Measurements from ENCODE around the gene PRKCA. TPM values are rescaled to one million over a fixed set of nuclear protein-coding genes. Genes with fewer than 3 reads are reported as not detected.

PRKCA gene
- total and polyA plus RNA-seq, 2 donors (not counting 3 experiments of a cell fraction or from before 2014, with no cell fraction given), result 7.5 to 34.2 TPM

DNA sequence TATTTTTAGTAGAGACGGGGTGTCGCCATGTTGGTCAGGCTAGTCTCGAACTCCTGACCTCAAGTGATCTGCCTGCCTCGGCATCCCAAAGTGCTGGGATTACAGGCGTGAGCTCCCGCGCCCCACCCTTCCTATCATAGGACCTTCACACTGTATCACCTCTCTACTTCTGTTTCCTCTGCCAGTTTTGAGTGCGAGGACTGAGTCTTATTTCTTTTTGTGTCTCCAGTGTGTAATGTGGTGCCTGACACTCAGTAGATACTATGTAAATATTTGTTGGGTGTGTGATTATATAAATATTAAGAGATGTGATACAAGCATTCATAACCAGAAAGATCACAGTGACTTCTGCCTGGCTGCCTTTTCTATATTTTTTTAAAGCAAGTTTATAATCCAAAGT lies 10.5 kb downstream of the PRKCA start:
- intact Hi-C loops (cut with micrococcal nuclease) (no loop called here), dilution Hi-C loops (cut with MboI; ENCODE audit: extremely low pct_ligation_motif_present, low sequenced_read_pairs) (no loop called here)

More for the DNA sequence above, 10.5 kb downstream of the PRKCA start:
- Histone ChIP-seq H3K9me3 (replicated peaks; ENCODE audit: control insufficient read depth, insufficient read depth, low read length) (no peaks in the 10 kb centered on the region), H3K9ac (replicated peaks; ENCODE audit: extremely low read depth, insufficient read depth, low read length) (no peak overlapping the region), H4K20me1 (replicated peaks; ENCODE audit: control insufficient read depth, extremely low read depth, insufficient read depth, low read length) (no peaks in the 10 kb centered on the region), H3K9me1 (replicated peaks; ENCODE audit: control insufficient read depth, extremely low read depth, insufficient read depth, low read length) (no peaks in the 10 kb centered on the region), H3K4me3 (replicated peaks in 1 of 3; ENCODE audit: insufficient read depth in 1 of 3, low read depth in 1 of 3, low read length in 3 of 3) (no peak overlapping the region), H3K4me2 (ENCODE audit: insufficient read depth, low read length) (no peak overlapping the region), H3K79me2 (ENCODE audit: control insufficient read depth, insufficient read depth, low read length) (peaks cover 14% of the 10 kb centered on the region), H2AFZ (ENCODE audit: low read depth, low read length) (no peak overlapping the region), H3K36me3 (ENCODE audit: control insufficient read depth in 2 of 2, extremely low read depth in 1 of 2, insufficient read depth in 2 of 2, low read length in 2 of 2) (no peaks in the 10 kb centered on the region), H3K27ac (ENCODE audit: insufficient read depth, low read depth, low read length) (no peak overlapping the region), H3K4me1 (ENCODE audit: control insufficient read depth, extremely low read depth, insufficient read depth, low read length) (peaks cover 4% of the 10 kb centered on the region), H3K27me3 (ENCODE audit: control insufficient read depth in 2 of 2, insufficient read depth in 2 of 2, low read length in 2 of 2) (no peaks in the 10 kb centered on the region)
- ChIA-PET CTCF (interaction anchor here (0.7 to 1.6 kb wide), 11 partner anchors 9 to 361 kb away, joined by 3 to 5 read pairs (median 3); no protein-coding TSS in a partner anchor), POLR2A (no interaction called here)
- no peak for DNase-seq (ENCODE audit: low read depth, low spot score)
- TF ChIP-seq, protein P1, sequence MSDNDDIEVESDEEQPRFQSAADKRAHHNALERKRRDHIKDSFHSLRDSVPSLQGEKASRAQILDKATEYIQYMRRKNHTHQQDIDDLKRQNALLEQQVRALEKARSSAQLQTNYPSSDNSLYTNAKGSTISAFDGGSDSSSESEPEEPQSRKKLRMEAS (IDR thresholded peaks at IDR 0.05; ENCODE audit: insufficient read depth, insufficient read length), result no peak
- TF ChIP-seq EZH2 (IDR thresholded peaks at IDR 0.05; ENCODE audit: borderline replicate concordance, low read depth, low read length, severe bottlenecking) (no peak), GATA2 (IDR thresholded peaks at IDR 0.05; ENCODE audit: insufficient read depth, insufficient read length, low read depth, low read length) (no peak), JUN (IDR thresholded peaks at IDR 0.05; ENCODE audit: borderline replicate concordance, insufficient read depth, insufficient read length, low read depth) (no peak), MYC (IDR thresholded peaks at IDR 0.05; ENCODE audit: low read depth, low read length) (no peak), POLR2A (IDR thresholded peaks at IDR 0.05; ENCODE audit: low read depth, low read length) (no peak), FOS (IDR thresholded peaks at IDR 0.05; ENCODE audit: borderline replicate concordance, insufficient read depth, low read length) (no peak), POLR2AphosphoS5 (IDR thresholded peaks at IDR 0.05; ENCODE audit: insufficient read depth, low read depth, low read length) (no peak)
- TF ChIP-seq, protein P2, sequence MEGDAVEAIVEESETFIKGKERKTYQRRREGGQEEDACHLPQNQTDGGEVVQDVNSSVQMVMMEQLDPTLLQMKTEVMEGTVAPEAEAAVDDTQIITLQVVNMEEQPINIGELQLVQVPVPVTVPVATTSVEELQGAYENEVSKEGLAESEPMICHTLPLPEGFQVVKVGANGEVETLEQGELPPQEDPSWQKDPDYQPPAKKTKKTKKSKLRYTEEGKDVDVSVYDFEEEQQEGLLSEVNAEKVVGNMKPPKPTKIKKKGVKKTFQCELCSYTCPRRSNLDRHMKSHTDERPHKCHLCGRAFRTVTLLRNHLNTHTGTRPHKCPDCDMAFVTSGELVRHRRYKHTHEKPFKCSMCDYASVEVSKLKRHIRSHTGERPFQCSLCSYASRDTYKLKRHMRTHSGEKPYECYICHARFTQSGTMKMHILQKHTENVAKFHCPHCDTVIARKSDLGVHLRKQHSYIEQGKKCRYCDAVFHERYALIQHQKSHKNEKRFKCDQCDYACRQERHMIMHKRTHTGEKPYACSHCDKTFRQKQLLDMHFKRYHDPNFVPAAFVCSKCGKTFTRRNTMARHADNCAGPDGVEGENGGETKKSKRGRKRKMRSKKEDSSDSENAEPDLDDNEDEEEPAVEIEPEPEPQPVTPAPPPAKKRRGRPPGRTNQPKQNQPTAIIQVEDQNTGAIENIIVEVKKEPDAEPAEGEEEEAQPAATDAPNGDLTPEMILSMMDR (IDR thresholded peaks at IDR 0.05; ENCODE audit: extremely low read depth in 1 of 2, insufficient read depth in 1 of 2, low read depth in 1 of 2, low read length in 2 of 2), result no peak
- no TSS peak for BruUV-seq (replicated peaks)
- no peak for FAIRE-seq

Measured in endothelial cell of umbilical vein (primary cell).